HG03039 (cell line): ENCODE measurements around the gene KCNMB2.

Experiments
- ATAC-seq: cut with Tn5 transposase; IDR thresholded peaks from one replicate; pipeline ENCODE4 v1.9.1; 2021; ENCODE audit warnings: mild to moderate bottlenecking, moderate library complexity; ENCODE audit not compliant: unreplicated experiment

Gene KCNMB2

DNA sequence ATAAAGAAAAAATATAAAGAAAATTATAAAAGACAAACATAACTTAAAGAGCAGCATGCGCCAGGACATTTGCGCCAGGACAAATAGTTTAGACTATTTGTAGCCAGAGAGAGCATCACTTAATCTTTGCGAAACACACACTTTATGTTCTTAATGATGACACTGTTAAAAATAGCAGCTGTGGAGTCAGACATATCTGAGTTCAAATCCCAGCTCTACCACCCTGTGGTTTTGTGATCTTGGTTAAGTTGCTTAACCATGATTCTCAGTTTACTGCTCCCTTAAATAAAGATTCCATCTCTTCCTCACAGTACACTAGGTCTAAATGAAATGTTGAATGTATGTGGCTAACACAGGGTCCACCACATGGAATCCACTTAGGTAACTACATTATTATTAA is 31.4 kb downstream of the KCNMB2 start:
- no peak for ATAC-seq

DNA sequence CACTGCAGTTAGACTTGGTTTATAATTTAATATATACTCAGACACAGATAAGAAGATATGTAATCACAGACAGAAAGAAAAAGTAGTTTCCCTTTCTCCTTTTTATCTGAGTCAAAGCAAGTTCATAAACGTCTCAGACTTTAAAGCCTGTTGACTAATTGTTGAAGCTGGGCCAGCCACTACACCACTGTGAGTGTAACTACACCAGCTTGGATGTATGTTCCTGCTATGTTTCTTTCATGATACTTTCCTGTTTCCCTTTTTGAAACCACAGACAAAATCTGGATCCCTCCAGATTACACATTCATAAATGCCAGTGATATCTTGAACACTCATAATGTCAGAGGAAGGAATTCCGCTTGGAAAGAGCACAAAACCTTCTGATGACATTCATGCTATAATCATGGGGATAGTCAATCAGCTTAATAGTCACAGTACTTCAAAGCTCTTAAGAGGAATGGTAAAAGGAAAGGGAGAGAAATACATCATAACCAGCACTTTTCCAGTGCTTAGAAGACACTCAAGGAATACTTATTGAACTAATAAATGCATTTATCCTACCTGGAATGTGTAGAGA is 32.0 kb downstream of the KCNMB2 start:
- ATAC-seq = no peak

DNA sequence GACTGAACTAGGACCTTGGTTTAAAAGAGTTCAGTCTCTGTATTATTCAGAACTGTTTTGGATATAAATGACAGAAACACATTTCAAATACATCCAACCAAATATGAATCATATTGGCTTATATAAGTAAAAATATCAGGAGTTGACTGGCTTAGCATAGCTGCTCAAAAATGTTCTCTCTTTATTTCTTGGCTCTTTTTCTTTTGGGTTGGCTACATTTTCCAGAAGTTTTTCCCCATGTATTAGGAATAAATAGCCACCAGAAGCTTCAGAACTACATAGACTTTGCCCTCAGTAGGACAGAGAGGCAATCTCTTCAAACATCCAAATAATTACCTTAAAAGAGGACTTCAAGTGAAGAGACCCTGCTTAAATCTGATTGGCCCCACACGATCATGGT is 32.7 kb downstream of the KCNMB2 start:
- no peak for ATAC-seq

DNA sequence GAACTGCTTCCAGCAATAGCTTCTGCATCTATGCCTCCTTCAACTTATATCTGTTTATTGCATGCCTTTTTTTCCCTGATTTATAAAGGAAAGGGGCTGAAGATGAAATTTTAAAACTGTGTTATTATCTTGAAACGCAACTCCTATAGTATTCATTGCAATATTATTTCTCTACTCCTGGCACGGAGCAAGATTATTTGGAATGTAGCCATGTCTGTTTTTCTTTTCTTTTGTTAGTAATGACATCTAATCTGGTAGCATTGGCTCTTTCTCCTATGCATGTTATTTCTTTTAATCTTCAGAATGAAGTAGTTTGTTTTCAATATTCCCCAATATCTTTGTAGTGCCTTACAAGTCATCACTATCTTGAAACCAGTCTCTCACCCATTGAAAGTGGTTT is 33.6 kb downstream of the KCNMB2 start:
- no peak for ATAC-seq

DNA sequence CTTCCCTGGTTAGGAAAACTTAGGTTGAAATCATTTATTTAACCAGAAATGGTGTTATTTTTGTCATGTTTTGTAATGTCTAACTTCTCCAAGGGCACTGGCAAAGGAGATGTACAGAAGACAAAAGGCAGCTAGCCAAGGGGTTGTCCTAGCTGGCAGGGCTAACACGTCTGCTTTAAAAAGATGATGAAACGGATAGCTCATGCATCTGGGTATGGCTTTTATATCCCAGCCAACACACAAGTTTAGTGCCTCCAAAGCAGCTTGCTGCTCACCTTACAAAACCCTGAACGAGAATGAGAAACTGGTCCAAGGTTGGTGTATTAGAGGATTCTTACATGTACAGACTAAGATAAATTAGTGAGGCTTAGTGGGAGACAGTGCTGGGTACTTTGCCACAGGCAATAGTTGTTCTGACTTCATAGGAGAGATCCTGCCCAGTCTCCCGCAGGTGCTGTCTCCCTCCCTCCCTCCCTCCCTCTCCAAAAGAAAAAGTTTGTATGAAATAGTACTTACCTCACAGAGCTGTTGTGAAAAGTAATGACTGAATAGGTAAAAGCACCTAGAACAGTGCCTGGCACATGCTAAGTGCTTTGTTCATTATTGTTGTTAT is 47.8 kb downstream of the KCNMB2 start:
- no peak for ATAC-seq

DNA sequence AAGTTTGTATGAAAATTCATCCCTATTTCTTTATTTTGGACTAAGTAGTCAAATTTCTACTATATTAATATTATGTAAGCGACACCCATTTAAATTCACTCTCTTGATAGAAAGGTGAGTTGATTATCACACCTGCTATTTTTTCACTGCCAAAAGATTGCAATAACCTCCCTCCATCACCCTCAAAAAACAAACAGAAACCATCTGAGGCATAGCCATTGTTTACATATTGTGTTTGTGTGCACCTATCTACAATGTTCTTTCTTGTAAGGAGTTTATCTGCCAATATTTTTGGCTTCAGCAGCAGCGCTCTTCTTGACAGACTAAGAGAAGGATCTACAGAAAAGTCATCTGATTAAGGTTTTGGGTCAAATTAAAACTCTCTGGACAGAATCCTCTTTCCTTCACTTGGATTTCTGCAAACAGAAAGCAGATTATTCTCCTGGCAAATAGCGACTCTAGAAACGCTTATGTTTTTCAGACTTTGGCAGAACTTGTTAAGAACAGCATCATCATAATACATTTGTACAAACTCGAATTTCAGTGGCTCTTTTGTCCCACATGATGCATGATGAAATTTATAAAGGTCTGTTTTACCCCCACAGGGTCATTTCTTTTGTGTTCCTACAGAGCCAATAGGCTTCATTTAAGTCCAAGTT is 48.6 kb downstream of the KCNMB2 start:
- no peak for ATAC-seq

DNA sequence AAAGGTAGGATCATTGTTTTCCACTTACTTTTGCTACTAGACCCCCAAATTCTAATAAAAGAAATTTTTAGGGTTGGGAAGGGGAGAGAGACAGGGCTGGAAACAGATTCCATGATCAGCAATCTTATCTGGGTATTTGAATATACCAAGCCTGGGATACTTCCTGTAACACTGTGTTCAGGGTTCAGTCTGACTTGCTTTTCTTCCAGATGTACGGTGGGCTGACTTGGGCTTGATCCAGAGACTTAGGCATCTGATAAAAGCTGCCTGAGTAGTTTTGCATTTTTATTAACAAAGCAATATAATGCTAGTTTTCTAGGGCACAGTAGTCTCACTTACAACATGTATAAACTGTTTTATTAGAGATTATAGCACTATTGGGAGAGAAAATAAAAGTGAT is 49.2 kb downstream of the KCNMB2 start:
- ATAC-seq = no peak

DNA sequence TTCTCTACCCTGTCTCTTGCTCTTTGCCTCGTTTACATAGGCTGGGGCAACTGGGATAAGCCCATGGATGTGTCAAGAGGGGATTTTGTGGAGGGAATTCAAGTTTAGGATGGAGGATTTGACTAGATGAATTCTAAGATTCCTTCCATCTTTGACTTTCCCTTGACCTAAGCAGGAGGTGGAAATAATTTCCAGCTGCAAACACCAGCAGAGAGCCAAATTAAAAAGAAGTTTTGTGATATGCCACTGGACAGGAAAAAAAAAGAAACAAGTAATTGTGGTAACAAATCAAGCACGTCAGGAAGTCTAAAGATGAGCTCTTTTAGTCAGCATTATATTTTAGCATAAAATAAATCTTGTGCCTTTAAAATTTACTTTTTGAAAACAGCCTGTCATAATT is 49.8 kb downstream of the KCNMB2 start:
- ATAC-seq = no peak

DNA sequence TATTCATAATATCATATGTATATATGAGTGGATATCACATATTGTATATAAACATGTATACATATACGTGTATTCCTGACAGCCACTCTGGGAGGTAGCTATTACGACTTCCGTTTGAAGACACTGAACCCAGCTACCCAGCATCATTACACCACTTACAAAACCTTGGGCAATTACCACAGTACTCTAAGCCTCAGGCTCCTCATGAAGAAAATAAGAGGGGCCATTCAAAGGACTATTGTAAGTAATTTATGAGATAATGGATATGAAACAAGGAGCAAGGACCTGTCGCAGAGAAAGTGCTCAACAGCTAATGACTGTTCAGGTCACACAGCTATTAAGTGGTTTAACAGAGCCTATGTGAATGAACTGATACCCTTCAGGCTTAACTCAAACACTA is 52.4 kb downstream of the KCNMB2 start:
- no peak for ATAC-seq

DNA sequence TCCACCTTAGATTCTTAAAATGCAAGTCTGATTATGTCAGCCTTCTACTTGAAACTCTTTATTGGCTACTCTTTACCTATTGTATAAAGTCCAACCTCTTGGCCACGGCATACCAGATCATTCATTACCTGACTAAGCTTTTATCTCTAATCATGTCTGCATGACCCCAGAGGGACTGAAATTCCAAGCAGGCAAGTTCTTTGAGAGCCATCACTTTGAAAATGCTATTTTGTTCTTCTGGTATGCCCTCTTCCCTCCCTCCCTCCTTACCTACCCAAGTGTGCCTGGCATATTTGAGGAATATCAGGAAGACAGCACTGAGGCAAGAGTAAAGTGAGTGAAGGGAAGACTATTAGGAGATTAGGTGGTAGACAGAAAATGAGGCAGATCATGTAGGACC is 57.5 kb downstream of the KCNMB2 start:
- no peak for ATAC-seq

DNA sequence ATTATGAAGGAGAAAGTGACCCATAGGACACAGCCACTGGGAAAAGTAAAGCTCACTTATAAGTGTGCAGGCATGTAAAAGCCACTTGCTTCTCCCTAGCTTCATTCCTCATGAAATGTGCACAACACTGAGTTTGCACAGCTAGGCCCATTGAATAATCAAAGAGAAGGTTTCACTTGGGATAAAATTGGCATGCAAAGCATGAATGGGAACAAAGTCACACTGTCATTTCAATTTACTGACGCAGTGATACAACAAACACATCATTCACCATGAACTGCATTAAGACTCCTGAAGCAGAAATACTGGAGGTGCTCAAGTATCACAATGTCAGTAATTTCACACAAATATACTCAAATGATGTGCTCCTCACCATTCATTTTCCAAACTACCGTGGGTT is 61.1 kb downstream of the KCNMB2 start:
- no peak for ATAC-seq

DNA sequence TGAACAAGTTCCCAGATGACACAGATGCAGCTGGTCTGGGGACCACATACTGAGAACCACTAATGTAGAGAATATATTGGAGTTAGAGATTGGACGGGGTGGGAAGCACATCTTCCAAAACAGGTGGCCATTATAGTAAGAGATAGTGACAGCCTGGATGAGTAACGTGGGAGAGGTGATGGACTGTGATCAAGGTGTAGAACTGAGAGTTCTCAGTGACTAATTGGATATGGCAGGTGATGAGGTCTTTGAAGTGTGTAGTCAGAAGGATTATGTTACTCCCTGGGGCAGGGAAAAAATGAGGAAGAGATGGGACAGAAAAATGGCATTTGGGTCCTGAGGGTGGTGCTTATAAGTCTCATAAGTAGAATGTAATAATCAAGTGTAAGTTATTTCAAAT is 66.6 kb downstream of the KCNMB2 start:
- ATAC-seq = no peak

DNA sequence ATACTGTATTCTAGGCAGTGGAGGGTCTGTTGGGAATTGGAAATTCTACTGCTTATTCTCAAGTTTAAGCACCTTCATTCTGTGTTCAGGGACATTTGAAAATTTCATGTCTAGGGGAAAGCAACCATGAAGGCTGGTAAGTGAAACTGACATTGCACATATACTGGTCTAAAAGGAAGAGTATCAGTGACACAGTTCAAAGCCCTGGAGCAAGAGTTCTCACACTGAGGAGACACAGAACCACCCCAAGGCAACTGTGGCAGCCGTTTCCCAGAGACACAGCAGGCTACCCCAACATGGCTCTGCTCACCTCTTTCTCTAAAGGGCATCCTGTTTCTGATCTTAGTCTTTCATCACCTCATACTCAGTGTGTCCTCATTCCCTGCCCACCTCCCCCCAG is 67.5 kb downstream of the KCNMB2 start:
- no peak for ATAC-seq

DNA sequence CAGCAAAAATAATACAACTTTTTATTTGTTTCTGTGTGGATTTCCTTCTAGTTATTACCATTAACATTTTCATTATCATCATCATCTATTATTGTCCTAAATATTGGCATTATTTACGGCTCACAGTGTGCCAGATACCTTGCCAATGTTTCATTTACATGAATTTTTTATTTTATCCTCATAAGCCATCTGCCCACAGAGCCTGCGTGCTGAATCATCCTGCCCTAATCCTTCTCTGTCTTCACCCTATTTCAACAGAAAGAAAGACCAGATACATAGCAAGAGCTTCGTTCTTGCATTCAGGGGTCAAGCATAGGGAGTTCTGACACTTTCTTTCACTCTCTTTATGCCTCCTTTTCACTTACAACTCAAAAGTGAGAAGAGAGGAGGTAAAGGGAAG is 82.0 kb downstream of the KCNMB2 start:
- no peak for ATAC-seq

DNA sequence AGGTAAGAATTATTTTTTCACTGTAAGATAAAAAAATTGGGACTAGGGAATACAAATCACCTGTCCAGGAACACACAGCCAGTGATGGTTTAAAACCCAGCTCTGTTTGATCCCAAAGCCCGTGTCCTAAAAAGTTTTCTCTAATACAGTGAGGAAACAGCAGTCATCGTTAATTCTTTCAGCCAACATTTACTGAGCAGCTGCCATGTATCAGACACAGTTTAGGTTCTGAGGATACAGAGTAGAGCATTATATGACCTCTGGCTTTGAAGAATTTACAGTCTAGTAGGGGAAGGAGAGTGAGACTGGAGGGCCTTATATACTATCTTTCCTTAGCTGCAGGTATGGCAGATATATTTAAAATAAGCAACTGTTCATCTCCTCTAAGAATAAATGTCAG is 82.7 kb downstream of the KCNMB2 start:
- ATAC-seq = no peak

DNA sequence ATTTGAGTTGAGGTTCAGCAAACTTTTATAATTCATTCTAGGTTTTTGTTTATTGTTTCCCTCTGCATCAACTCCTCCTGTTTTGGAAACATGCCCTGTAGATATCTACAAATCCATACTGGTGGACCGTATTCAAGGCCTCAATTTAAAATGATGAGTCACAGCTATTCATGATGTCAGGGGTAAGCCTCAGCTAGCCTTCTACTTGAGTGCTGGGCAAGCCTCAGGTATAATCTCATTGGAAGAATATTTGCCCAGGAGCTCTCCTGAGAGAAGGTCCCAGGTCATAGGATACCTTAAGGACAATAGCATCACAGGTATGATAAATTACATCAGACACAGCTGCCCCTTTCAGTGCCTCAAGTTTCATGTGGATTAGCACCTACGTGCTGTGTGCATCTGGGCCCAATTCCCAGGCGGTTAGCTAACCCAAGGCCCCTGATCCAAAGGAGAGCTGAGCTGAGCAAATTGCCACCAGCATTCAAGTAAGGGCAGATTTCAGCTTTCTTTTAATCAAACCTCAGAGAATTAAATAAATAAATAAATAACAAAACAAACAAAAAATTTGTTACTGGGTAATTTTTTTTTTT is 87.5 kb downstream of the KCNMB2 start:
- no peak for ATAC-seq

DNA sequence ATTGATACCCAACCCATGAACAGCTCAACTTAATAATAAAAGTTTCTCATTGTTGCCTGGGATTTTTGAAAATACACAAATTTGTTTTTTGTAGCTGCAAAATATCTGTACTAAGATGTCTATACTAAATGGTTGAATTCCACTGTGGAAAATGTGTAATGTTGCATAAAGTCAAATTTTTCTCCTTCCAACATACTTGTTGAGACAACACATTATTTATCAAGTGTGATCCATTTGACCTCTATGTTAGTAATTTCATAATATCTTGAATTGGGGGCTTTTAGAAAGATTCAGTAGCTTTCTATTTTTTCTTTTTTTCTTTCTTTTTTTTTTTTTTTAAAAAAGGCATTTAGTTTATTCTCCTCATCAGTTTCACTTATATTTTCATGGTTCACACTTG is 88.0 kb downstream of the KCNMB2 start:
- no peak for ATAC-seq

DNA sequence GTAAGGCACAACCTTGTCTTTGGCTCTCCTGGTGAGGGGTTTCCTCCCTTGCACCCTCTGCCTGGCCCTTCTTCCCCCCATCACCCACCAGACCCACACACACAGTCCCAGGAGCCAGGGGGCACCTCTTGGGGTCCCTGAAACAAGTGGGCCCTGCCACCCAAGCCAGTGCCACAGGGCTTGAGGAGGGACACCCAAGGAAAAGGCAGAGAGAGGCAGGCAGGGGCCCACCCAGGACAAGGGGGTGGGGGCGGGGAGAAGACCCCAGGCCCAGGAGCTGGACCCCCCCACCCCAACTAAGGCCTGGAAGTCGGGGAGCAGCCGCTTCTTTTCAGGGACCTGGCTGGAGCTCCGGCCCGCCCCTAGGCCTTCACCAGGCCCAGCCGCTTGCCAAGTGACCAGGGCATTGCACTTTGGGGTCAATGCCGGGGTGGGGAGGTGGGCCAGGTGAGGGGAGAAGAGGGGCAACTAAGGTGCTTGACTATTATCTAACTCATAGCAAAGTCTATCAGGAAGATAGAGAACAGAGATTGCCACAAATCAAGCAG is 88.9 kb downstream of the KCNMB2 start:
- no peak for ATAC-seq

DNA sequence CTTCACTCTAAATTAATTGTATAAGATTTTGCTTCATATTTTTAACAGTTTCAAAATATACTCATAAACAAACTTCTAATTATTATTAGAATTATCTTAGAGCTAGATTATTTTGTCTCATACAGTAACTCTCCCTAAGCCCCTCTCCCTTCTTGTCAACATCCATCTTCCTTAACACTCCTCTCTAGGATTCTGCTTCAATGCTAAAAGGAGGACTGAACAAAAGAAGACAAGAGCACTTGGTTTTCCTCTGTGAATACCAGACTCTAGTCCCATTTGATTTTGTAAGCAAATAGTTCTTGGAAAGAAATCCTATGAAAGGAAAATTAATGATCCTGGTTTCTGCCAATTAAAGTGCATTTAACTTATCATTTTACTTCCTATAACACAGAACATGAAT is 91.8 kb downstream of the KCNMB2 start:
- no peak for ATAC-seq

DNA sequence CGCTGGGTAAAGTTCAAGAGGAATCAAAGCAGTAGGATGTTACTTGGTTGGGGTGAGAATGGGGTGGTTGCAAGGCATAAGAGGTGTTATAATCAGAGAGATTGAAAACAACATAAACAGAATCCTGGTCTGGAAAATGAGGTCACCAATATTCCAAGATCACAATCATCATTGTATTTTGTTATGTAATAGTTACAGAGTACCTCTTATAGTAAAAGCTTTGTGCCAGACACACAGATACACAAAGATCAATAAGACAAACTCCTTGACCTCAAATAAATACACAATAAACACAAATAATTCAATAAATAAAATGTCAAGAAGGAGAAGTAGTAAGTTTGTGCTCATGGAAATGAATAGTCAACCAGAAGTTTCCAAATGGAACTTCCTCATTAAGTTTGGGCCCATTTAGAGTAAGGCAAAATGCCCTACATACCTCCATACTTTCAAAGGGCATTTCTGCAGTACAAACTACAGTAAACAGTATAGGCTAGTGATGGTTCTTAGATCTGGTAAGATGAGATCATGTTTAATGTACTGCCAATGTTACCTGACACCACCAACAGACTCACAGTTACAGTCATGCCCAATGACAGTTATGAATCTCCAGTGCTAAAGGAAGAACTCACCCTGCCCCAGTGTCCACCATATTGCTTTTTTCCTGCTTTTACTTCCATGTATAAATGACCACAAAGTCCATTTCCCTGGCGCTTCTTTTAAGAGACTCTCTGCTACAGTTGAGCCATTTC is 93.4 kb downstream of the KCNMB2 start:
- no peak for ATAC-seq

DNA sequence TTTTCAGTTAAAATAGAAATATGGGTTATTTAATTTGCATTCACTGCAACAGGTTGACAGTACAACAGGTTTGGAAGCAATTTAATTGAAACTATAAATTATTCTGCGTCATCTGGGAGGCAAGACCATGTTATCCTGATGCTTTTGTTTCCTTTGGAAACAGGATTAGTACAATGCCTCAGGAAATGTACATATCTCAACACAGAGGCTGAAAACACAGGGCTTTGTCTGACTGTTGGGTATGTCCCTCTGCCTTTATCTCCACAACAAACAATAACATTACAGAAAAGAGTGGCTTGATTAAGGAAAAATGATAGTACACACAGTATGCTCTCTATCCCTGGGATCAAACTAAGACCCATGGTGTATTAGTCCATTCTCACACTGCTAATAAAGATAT is 95.7 kb downstream of the KCNMB2 start:
- ATAC-seq = no peak
